Heart right ventricle (tissue), 16 donors: Measurements from ENCODE around the gene SPIN4. TPM values are rescaled to one million over a fixed set of nuclear protein-coding genes. Genes with fewer than 3 reads are reported as not detected.

ENCODE experiments used
- ATAC-seq, 8 donors: fragments of 200-7000 bp; cut with Tn5 transposase; one replicate each; pipeline ENCODE4 v1.9.1; 2020; ENCODE audit warnings: mild to moderate bottlenecking in 8 of 8, moderate library complexity in 8 of 8, moderate number of reproducible peaks in 1 of 8
- DNase-seq, 2 donors: peaks; one replicate each; pipeline ENCODE4 v3.0.0-alpha.2; 2020
- H3K27ac ChIP-seq, 10 donors: fragments of 200-600 bp; sonication (generic) in 2 of 10; one replicate each; pipeline versions ENCODE4 v1.5.0 to v1.8.0; 2020 to 2022; ENCODE audit warnings: mild to moderate bottlenecking in 3 of 10
- H3K27me3 ChIP-seq, 7 donors: fragments of 200-600 bp; one replicate each; pipeline ENCODE4 v1.8.0; 2021 to 2022; ENCODE audit warnings: mild to moderate bottlenecking in 2 of 7
- H3K36me3 ChIP-seq, 9 donors: fragments of 200-600 bp; sonication (generic) in 1 of 9; one replicate each; pipeline versions ENCODE4 v1.5.0 to v1.8.0; 2020 to 2022; ENCODE audit warnings: mild to moderate bottlenecking in 2 of 9
- H3K4me1 ChIP-seq, 9 donors: fragments of 200-600 bp; sonication (generic) in 1 of 9; one replicate each; pipeline versions ENCODE4 v1.5.0 to v1.8.0; 2020 to 2022; ENCODE audit warnings: mild to moderate bottlenecking in 4 of 9
- H3K4me3 ChIP-seq, 10 donors: fragments of 200-600 bp; sonication (generic) in 2 of 10; one replicate each; pipeline versions ENCODE4 v1.5.0 to v1.8.0; 2020 to 2022; ENCODE audit warnings: mild to moderate bottlenecking in 7 of 10, moderate library complexity in 2 of 10
- H3K9me3 ChIP-seq, 11 donors: fragments of 200-600 bp in 10 of 11; sonication (generic) in 2 of 11; one replicate each; pipeline versions ENCODE4 v1.5.0 to v1.8.0; 2013 to 2022; ENCODE audit warnings: mild to moderate bottlenecking in 2 of 11, control low read depth in 1 of 11, moderate library complexity in 1 of 11
- CTCF ChIP-seq, 9 donors: fragments of 200-600 bp; sonication (generic) in 2 of 9; IDR thresholded peaks; one replicate each; pipeline versions ENCODE4 v1.5.0 to v1.8.0; 2021 to 2022; ENCODE audit warnings: antibody characterized with exemption in 9 of 9, mild to moderate bottlenecking in 5 of 9, moderate library complexity in 1 of 9
- WGBS, 2 donors: extraction: QIAGEN DNeasy Blood & Tissue Kit; methylation state at CpG; one replicate each; pipeline ENCODE4 v1.1.7; 2013; ENCODE audit warnings: inconsistent platforms in 1 of 2; 5-methylcytosine and 5-hydroxymethylcytosine counted together
- intact Hi-C, 10 donors: fragments of 100-400 bp; cut with DNase I; formaldehyde crosslinking; loops; one replicate each; pipeline versions ENCODE4 v1.11.1 to v1.14.2; 2022
- polyA plus RNA-seq, 2 donors: library from polyadenylated mRNA; stranded (reverse); fragments of 200-250 nt; gene quantifications; one replicate each; pipeline ENCODE4 v1.2.3, GENCODE V29; 2013
- total RNA-seq, 10 donors: library from RNA; stranded (reverse); fragmentation: NEBNext Ultra II Directional in 3 of 10; extraction: Animal tissue kit (Norgen Biotek cat#: 25700) in 3 of 10; gene quantifications; one replicate each; pipeline versions ENCODE4 v1.2.1 to v1.2.4, GENCODE V29; 2021 to 2023
- donor health status: Arrhythmogenic right ventricular cardiomyopathy.
- donor health status: ischemic (EF 13 %, LVEDD 7.1; RV severe dilation, severe dysfunction).
- donor health status: healthy with polysubstance abuse.
- donor health status: DM: no; HTN: yes; CAD: no.
- donor health status: DM: no; HTN: no; CAD: no.
- donor health status: ischemic (EF 25% LVEDD 6.9; RV normal size, moderate dysfunction).
- donor health status: ischemic (EF 25% LVEDD 5.7; RV mildly dilated, moderate dysfunction).
- donor health status: healthy.
- donor health status: DM: yes; HTN: yes; CAD: no.
- donor health status: Ischemic cardiomyopathy.
- donor health status: ischemic (EF 35%, LVEDD 5.7; RV mildly dilated, moderate dysfunction).
- donor health status: nonischemic (EF 11% LVEDD 7.7; RV severe dilation, severe dysfunction).
- donor health status: DM: yes; HTN: yes; CAD: no.
- donor health status: PGD.
- donor health status: ischemic (EF 29% LVEDD 5.4; RV normal size, mild dysfunction).
- donor health status: nonischemic (EF 23%, LVEDD 6.1; RV moderate dilation, normal function).

Gene SPIN4
- total and polyA plus RNA-seq, 12 donors: 0.28 to 1.2 (median 0.80) TPM

- H3K27me3 ChIP-seq: peaks cover 0 to 6% (median 0%) of the 10 kb centered on the region in 7 donors
- peak overlapping the region; percentile 48 to 75 (median 66) for H3K4me3 ChIP-seq
- intact Hi-C loops: loop anchor here in 3 of 10 donors (5.0 kb wide), 3 partner anchors 162 to 412 kb away; no protein-coding TSS in a partner anchor
- peaks cover 0 to 5% (median 0%) of the 10 kb centered on the region in 11 donors for H3K9me3 ChIP-seq
- H3K4me1 ChIP-seq: peaks cover 0 to 10% (median 0%) of the 10 kb centered on the region in 9 donors
- peak in 6 of 8 donors; percentile 6 to 53 (median 32) for ATAC-seq
- H3K36me3 ChIP-seq: no peaks in the 10 kb centered on the region
- peak overlapping the region in 5 of 10 donors; percentile 50 to 75 (median 64) for H3K27ac ChIP-seq
- no peak for TF ChIP-seq CTCF (IDR thresholded peaks at IDR 0.05)
- 0 to 1% methylated on average over 20 of the region's 20 CpGs for WGBS, 2 donors
- peak in 1 of 2 donors; percentile 12 for DNase-seq
Observed at GRCh38 chrX:63350465-63350877, 661 bp downstream of the SPIN4 start.

GRCh38 chrX:63349307-63349706 lies 1.8 kb downstream of the SPIN4 start:
- intact Hi-C loops: no loop called here
- DNase-seq: no peak
- Histone ChIP-seq H3K36me3 (no peaks in the 10 kb centered on the region), H3K4me1 (peaks cover 0 to 10% (median 0%) of the 10 kb centered on the region in 9 donors), H3K9me3 (peaks cover 0 to 5% (median 0%) of the 10 kb centered on the region in 11 donors), H3K27ac (no peak overlapping the region), H3K27me3 (peaks cover 0 to 6% (median 0%) of the 10 kb centered on the region in 7 donors), H3K4me3 (no peak overlapping the region)
- no peak for TF ChIP-seq CTCF (IDR thresholded peaks at IDR 0.05)
- no peak for ATAC-seq
- WGBS, 2 donors: 55 to 64% methylated on average over 3 of the region's 3 CpGs

- Histone ChIP-seq H3K36me3 (no peaks in the 10 kb centered on the region), H3K27me3 (no peaks in the 10 kb centered on the region), H3K4me3 (no peak overlapping the region), H3K4me1 (no peaks in the 10 kb centered on the region), H3K9me3 (peaks cover 0 to 14% (median 0%) of the 10 kb centered on the region in 11 donors), H3K27ac (no peak overlapping the region)
- TF ChIP-seq CTCF (IDR thresholded peaks at IDR 0.05): no peak
- intact Hi-C loops: no loop called here
- DNase-seq: no peak
- 83 to 94% methylated on average over 8 of the region's 8 CpGs for WGBS, 2 donors
- ATAC-seq: no peak
Observed at GRCh38 chrX:63330681-63331080, 20.5 kb downstream of the SPIN4 start.

- no peaks in the 10 kb centered on the region for H3K27me3 ChIP-seq
- intact Hi-C loops: no loop called here
- DNase-seq (no peak), ATAC-seq (no peak)
- H3K27ac ChIP-seq: no peak overlapping the region
- peaks cover 0 to 4% (median 0%) of the 10 kb centered on the region in 11 donors for H3K9me3 ChIP-seq
- H3K36me3 ChIP-seq: no peaks in the 10 kb centered on the region
- 95 to 97% methylated on average over 2 of the region's 2 CpGs for WGBS, 2 donors
- H3K4me1 ChIP-seq: no peaks in the 10 kb centered on the region
- no peak overlapping the region for H3K4me3 ChIP-seq
- TF ChIP-seq CTCF (IDR thresholded peaks at IDR 0.05): no peak
Observed at GRCh38 chrX:63327788-63328187, 23.3 kb downstream of the SPIN4 start.
